HG02642 (cell line): ENCODE measurements around the gene GOLGA8N.
"Not testable (repeated sequence)": the region's sequence is repeated elsewhere in the genome, so short reads cannot be mapped to it uniquely, and the experiment has no call there.

Experiments used
- ATAC-seq: cut with Tn5 transposase; IDR thresholded peaks from one replicate; pipeline ENCODE4 v1.9.1; 2021; ENCODE audit warnings: mild to moderate bottlenecking; ENCODE audit not compliant: unreplicated experiment, poor library complexity

The GOLGA8N gene

GRCh38 chr15:32593151-32593550 lies at the start of gene GOLGA8N:
Gene GOLGA8N (plus strand): TSS chr15:32593456.
- ATAC-seq, result not testable (repeated sequence)

- not testable (repeated sequence) for ATAC-seq
Observed at GRCh38 chr15:32543456-32543855, 49.8 kb upstream of the GOLGA8N start.

GRCh38 chr15:32545129-32545528 lies 48.1 kb upstream of the GOLGA8N start:
- not testable (repeated sequence) for ATAC-seq

- ATAC-seq, result not testable (repeated sequence)
Observed at GRCh38 chr15:32554587-32554986, 38.7 kb upstream of the GOLGA8N start.

GRCh38 chr15:32562198-32562597 lies 31.1 kb upstream of the GOLGA8N start:
- not testable (repeated sequence) for ATAC-seq

GRCh38 chr15:32568988-32569387 lies 24.3 kb upstream of the GOLGA8N start:
- not testable (repeated sequence) for ATAC-seq

- ATAC-seq, result not testable (repeated sequence)
Observed at GRCh38 chr15:32578482-32578881, 14.8 kb upstream of the GOLGA8N start.

- ATAC-seq, result not testable (repeated sequence)
Observed at GRCh38 chr15:32585844-32586243, 7.4 kb upstream of the GOLGA8N start.

- not testable (repeated sequence) for ATAC-seq
Observed at GRCh38 chr15:32609518-32609917, 16.3 kb downstream of the GOLGA8N start.

GRCh38 chr15:32610719-32611118 lies 17.5 kb downstream of the GOLGA8N start:
- not testable (repeated sequence) for ATAC-seq

- ATAC-seq, result peak; percentile 28
Observed at GRCh38 chr15:32614712-32615050, 21.4 kb downstream of the GOLGA8N start.

- ATAC-seq, result peak; percentile 88
Observed at GRCh38 chr15:32615051-32615870, 22.0 kb downstream of the GOLGA8N start, which contains the start of gene ARHGAP11A. Gene ARHGAP11A (plus strand): TSS chr15:32615504. CDS start chr15:32616212, 708 bp downstream.

- peak; percentile 21 for ATAC-seq
Observed at GRCh38 chr15:32615871-32616426, 22.7 kb downstream of the GOLGA8N start.

GRCh38 chr15:32636410-32636809 lies 43.2 kb downstream of the GOLGA8N start:
- ATAC-seq, result no peak

GRCh38 chr15:32636908-32637567 lies 43.8 kb downstream of the GOLGA8N start:
- no peak for ATAC-seq

GRCh38 chr15:32637704-32638103 lies 44.4 kb downstream of the GOLGA8N start:
- no peak for ATAC-seq

GRCh38 chr15:32641517-32642059 lies 48.3 kb downstream of the GOLGA8N start, which contains the start of gene SCG5:
Gene SCG5 (plus strand): TSS chr15:32641710. CDS start chr15:32643593, 1,883 bp downstream.
- ATAC-seq, result no peak

- no peak for ATAC-seq
Observed at GRCh38 chr15:32642667-32643435, 49.6 kb downstream of the GOLGA8N start.

GRCh38 chr15:32643907-32644445 lies 50.7 kb downstream of the GOLGA8N start:
- no peak for ATAC-seq

- no peak for ATAC-seq
Observed at GRCh38 chr15:32646291-32646690, 53.0 kb downstream of the GOLGA8N start.
